Measurements from ENCODE around the gene GFI1B.
"Not testable (repeated sequence)": the region's sequence is repeated elsewhere in the genome, so short reads cannot be mapped to it uniquely, and the experiment has no call there.

The GFI1B gene

DNA sequence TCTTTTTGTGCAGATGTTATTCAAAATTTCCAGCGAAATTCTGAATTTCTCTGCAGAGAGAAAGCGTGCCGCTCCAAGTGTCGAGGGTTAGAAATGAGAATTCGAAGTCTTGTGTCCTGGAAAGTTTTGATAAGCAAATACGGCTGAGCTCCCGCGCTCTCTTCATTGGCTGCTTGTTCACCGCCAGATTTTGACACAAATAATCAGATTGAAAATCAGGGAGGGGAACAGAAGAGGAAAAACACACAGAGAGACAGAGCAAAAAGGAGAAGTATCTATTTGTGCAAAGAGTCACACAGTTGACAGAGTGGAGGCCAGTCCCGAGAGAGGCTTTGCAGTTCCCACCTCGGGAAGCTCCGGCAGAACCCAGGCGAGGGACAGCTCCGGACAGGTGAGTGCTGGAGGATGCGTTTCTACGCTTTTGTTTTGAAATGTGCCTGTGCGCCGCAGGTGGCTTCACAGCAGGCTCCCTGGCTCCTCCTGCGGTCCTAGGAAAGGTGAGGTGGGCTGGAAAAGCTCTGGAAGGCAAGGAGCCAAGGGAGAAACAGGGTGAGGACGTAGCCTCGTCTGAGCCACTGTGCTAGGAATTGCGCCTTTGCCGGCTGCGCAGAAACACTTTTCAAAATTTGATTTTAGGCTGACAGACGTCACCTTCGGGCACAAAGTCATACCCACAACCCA lies at the start of gene GFI1B:
Gene GFI1B (plus strand): TSS at position 244 of the 681 bp plus-strand sequence. CDS start 7,985 bp downstream, outside the sequence.
- no peak for DNase-seq (ENCODE audit: low spot score)

DNA sequence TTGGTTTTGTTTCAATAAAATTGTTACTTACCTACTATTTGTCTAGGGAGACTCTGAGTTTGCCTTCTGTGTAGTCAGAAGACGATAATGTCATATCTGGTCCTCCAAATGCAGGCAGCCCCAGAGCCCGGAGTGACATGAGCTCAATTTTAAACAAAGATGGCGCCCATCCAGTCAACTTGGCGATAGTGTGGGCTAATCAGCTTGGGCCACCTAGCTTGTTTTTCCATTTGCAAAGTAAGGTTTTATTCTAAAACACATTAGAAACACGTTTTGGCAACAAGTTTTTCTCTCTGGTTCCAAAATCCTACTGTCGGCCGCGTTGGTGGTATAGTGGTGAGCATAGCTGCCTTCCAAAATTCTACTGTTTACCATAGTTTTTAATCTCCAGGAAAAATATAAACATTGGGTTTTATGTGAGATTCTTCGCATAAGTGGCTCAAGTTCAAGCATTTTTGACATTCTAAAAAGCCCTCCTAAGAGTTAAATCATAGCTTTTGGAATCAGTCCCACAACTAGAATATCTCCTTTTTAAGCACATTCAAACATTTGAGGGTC lies 47.2 kb upstream of the GFI1B start:
- no peak for DNase-seq (ENCODE audit: low spot score)

- no peak for DNase-seq (ENCODE audit: low spot score)
Observed at GRCh38 chr9:132935026-132935425, 43.5 kb upstream of the GFI1B start.

- no peak for DNase-seq (ENCODE audit: low spot score)
Observed at GRCh38 chr9:132937463-132937901, 41.0 kb upstream of the GFI1B start.

GRCh38 chr9:132939169-132939568 lies 39.3 kb upstream of the GFI1B start:
- DNase-seq (ENCODE audit: low spot score) = no peak

DNA sequence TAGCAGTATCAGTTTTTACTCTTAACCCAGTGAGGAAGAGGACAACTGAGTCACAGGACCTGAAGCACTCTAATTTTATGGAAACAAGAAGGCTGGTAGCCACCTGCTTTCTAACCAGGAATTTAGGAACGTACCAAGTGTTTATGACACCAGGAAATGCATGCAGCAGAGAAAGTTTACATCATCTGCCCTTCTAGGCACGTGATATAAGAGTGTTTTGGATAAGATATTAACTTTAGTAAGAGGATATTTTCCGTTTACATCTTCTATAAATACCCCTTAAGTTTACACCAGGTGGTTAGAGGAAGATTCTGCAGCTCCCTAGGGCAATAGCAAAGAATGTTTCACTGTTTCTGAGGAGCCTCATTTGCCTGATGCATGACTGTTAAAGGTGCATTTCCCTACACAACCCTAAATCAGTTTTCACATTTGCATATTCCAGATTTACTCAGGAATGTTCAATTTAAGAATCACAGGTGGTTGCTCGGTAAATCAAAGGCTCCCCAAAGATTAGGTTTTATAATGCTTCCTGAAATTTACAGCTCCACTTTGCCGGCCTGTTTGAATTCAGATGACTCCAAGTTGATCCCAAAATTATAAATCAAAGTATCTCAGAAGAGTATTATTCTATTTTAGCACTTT lies 35.8 kb upstream of the GFI1B start:
- no peak for DNase-seq (ENCODE audit: low spot score)

GRCh38 chr9:132943651-132944293 lies 34.7 kb upstream of the GFI1B start:
- no peak for DNase-seq (ENCODE audit: low spot score)

DNA sequence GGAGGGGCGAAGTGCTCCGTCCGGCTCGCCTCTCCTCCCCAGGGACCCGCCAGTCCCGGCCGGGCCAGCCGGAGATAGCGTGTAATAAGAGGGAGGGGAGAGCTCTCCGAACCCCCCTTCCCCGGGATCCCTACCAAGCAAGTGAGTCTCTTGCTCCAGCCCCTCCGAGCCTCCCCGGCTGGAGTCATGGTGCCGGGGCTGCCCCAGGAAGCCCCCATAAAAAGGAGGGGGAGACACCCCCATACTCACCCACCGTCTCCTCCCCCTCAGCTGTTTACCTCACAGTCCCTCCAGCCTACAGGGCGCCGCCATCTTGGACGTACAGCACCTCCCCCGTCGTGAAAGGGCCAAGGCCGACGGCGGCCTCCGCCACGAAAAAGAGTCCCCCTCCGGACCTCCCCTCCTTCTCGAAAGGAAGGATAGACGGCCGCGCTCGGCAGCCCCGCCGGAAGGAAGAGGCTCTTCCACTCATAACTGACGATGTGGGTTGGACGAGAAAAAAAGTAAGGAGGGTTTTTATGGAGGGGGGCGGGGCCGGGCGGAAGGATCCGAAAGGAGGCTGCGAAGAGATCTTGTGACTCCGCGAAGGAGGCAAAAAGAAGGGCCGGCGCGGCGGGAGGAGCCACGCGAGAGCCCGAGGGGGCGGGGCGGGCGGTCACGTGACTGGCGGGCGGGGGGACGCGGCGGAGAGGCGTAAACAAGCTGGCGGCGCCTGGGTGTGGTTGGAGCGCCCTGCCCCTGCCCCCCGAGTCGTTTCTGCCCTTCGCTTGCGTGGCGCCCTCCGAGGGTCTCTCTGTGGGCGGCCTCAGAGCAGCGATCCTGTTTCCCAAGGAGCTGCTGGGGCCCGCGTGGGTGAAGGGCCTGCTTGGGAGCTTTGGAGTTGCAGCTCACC lies 34.0 kb upstream of the GFI1B start, which contains the start of gene TSC1:
Gene TSC1 (minus strand): TSS at position 323 of the 892 bp plus-strand sequence. CDS start 15,744 bp downstream, outside the sequence.
- DNase-seq (ENCODE audit: low spot score) = peak; percentile 88

DNA sequence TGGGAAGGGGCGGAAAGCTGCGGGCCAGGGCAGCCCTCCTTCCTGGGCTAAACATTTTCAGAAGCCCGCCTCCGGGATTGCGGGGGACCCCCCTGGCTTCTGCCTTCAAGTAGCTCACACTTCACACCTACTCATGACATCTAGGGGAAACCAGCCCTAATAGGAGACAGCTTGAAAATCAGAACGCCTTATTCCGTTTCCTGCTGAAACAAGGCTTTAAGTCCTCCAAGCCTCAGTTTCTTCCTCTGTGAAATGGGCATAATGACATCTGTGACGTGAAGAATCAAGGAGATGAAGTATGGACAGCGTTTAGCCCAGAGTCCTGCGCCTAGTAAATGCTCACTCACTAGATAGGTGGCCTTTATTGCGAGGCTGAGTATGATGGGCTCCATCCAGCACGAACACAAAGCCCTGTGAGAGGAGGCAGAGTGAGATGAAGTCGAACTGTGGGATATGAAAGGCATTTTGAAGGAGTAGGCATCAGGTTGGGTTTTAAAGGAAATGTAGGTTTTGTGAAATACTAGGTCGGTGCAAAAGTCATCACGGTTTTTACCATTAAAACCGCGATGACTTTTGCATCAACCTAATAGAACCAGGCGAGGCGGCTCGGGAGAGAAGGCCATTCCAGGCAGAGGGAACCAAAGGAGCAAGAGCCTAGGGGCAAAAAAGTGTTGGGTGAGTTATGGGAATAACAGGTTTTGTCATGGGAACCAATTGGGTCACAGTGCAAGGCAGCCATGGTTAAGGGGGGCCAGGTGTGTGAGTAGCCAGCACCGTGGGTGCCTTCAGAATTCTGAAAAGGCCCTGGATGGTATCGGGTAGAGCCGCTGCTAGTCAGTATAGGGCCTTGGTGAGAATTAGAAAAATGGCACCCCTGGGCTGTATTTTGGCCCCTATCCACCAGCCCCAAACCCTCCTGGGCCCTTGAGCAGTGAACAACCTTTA lies 33.0 kb upstream of the GFI1B start:
- no peak for DNase-seq (ENCODE audit: low spot score)

DNA sequence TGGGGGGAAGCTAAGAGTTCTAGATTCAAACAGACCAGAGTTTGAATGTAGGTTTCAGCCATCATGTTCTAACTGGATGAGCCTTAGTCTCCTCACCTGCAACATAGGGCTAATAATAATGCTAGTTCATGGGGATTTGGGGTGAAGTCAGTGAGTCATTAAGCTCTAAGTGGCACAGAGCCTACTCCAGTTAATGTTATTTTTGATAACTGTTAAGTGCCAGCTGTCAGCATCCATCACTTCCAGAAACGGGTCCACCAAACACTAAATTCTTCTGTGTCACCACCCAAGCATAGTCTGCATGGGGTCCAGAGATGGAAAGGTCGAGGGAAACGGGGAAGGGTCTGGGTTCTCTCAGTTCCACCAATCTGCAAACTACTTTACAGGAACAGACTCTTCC lies 32.3 kb upstream of the GFI1B start:
- no peak for DNase-seq (ENCODE audit: low spot score)

GRCh38 chr9:132946631-132947295 lies 31.7 kb upstream of the GFI1B start:
- no peak for DNase-seq (ENCODE audit: low spot score)

DNA sequence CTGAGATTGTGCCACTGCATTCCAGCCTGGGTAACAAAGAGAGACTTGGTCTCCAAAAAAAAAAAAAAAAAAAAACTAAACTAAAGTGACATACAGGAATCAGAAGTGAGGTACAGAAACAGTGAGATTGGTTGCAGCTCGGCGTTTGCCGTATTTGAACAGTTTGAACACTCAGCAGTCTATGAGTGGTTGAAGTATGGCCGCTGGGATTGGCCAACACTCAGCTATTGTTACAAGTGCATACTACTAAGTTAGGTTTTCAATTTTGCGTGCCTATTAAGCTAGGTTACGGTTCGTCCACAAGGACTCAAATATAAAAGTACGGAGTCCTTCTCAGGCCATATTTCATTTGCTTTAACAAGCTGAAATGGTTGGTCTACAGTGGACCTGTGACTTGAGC lies 30.7 kb upstream of the GFI1B start:
- DNase-seq (ENCODE audit: low spot score) = no peak

- DNase-seq (ENCODE audit: low spot score) = no peak
Observed at GRCh38 chr9:132948482-132949050, 29.9 kb upstream of the GFI1B start.

DNA sequence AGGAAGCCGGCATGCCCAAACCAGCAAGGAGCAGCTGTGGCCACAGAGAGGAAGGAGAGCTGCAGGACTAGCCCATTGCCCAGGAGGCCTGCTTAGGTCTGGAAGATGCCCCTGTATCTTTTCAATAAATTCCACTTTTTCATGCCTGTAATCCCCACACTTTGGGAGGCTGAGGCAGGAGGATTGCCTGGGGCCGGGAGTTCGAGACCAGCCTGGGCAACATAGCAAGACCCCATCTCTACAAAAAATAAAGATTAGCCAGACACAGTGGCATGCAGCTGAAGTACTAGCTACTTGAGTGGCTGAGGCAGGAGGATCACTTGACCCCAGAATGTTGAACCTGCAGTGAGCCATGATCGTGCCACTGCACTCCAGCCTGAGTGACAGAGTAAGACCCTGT lies 28.8 kb upstream of the GFI1B start:
- DNase-seq (ENCODE audit: low spot score) = no peak

GRCh38 chr9:132955123-132955522 lies 23.4 kb upstream of the GFI1B start:
- no peak for DNase-seq (ENCODE audit: low spot score)

GRCh38 chr9:132955768-132956167 lies 22.7 kb upstream of the GFI1B start:
- no peak for DNase-seq (ENCODE audit: low spot score)

- no peak for DNase-seq (ENCODE audit: low spot score)
Observed at GRCh38 chr9:132957805-132958204, 20.7 kb upstream of the GFI1B start.

DNA sequence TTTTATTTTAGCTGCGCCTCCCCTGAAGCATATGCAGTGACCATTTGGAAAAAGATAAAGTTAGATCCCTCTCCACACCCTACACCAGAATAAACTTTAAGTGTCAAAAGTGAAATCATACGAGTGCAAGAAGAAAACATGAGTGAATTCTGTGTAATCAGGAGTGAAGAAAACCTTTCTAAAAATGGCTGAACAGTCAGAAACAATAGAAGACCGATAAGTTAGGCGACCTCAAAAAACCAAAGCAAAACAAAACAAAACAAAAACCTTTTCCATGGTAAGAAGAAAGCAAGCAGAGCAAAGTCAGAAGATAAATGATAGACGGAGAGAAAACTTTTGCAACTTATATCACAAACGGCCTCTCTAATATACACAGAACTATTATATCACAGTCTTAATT lies 17.5 kb upstream of the GFI1B start:
- no peak for DNase-seq (ENCODE audit: low spot score)

DNA sequence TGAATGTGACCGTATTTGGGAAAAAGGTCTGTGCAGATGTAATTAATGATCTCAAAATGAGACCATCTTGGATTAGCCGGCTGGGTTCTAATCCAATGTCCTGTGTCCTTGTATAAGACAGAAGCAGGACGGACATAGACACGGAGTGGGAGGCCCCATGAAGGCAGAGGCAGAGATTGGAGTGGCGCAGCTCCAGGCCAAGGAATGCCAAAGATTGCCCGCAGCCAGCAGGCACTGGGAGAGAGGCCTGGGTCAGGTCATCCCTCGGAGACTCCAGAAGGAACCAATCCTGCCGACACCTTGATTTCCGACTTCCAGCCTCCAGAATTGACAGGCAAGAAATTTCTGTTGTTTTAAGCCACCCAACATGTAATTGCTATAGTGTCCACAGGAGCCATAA lies 13.0 kb upstream of the GFI1B start:
- DNase-seq (ENCODE audit: low spot score) = no peak

GRCh38 chr9:132967908-132968307 lies 10.6 kb upstream of the GFI1B start:
- DNase-seq (ENCODE audit: low spot score) = not testable (repeated sequence)

All from HuH-7 (cell line).